Gastrocnemius medialis (tissue), 4 donors: Measurements from ENCODE around the gene ZBTB6. TPM values are rescaled to one million over a fixed set of nuclear protein-coding genes. Genes with fewer than 3 reads are reported as not detected.

Experiments used
- ATAC-seq, 2 donors: fragments of 150-250 bp; one replicate each; pipeline ENCODE4 v1.9.1; 2016
- DNase-seq, 2 donors: peaks; one replicate each; pipeline ENCODE4 v3.0.0-alpha.2; 2019
- H3K27ac ChIP-seq, 4 donors: fragments of 200-600 bp; sonication (generic); 1 replicate in 1 of 4; 2 replicates in 3 of 4; pipeline ENCODE4 v1.5.1; 2016 to 2018; ENCODE audit warnings: mild to moderate bottlenecking in 2 of 4, moderate library complexity in 1 of 4
- H3K27me3 ChIP-seq, 3 donors: fragments of 200-600 bp; sonication (generic) in 2 of 3; 1 replicate in 1 of 3; 2 replicates in 2 of 3; pipeline versions ENCODE4 v1.5.1 to v1.6.0; 2016 to 2019; ENCODE audit warnings: mild to moderate bottlenecking in 1 of 3, moderate library complexity in 1 of 3
- H3K36me3 ChIP-seq, 2 donors: fragments of 200-600 bp; sonication (generic) in 1 of 2; one replicate each; pipeline ENCODE4 v1.5.1; 2017 to 2018
- H3K4me1 ChIP-seq, 2 donors: fragments of 200-600 bp; sonication (generic) in 1 of 2; one replicate each; pipeline ENCODE4 v1.5.1; 2016 to 2017; ENCODE audit warnings: mild to moderate bottlenecking in 2 of 2
- H3K4me3 ChIP-seq, 4 donors: fragments of 200-600 bp; sonication (generic) in 3 of 4; 1 replicate in 1 of 4; 2 replicates in 3 of 4; pipeline ENCODE4 v1.5.1; 2016 to 2019; ENCODE audit warnings: mild to moderate bottlenecking in 2 of 4
- H3K9me3 ChIP-seq, 3 donors: fragments of 200-600 bp; sonication (generic) in 2 of 3; 1 replicate in 1 of 3; 2 replicates in 2 of 3; pipeline ENCODE4 v1.5.1; 2016 to 2019
- CTCF ChIP-seq, 5 experiments: fragments of 450-650 bp in 3 of 5; fragments of 200-600 bp in 2 of 5; sonication (generic) in 2 of 5; IDR thresholded peaks in 4 of 5; conservative IDR thresholded peaks in 1 of 5; 1 replicate in 4 of 5; 2 replicates in 1 of 5; pipeline ENCODE4 v1.5.1; 2016 to 2019; ENCODE audit warnings: antibody characterized with exemption in 5 of 5, mild to moderate bottlenecking in 3 of 5, moderate library complexity in 3 of 5
- POLR2A ChIP-seq, 2 donors: fragments of 450-650 bp; IDR thresholded peaks; one replicate each; pipeline ENCODE4 v1.6.1; 2017; ENCODE audit warnings: antibody characterized with exemption in 2 of 2, mild to moderate bottlenecking in 2 of 2, moderate library complexity in 2 of 2
- in situ Hi-C, 4 donors: fragments of 200-750 bp; cut with MboI; loops; one replicate each; pipeline versions ENCODE4 v1.15.0 to v1.8.0; 2017; ENCODE audit warnings: low sequenced_read_pairs in 4 of 4
- intact Hi-C: fragments of 100-400 bp; cut with DNase I; formaldehyde crosslinking; loops from one replicate; pipeline ENCODE4 v1.15.1; 2023; ENCODE audit warnings: low total_unique reads
- total RNA-seq, 4 donors: library from RNA; depleted of rRNA; stranded (reverse); fragments of >200 nt; gene quantifications; one replicate each; pipeline versions ENCODE4 v1.1.0 to v1.2.3, GENCODE V29; 2016

ZBTB6 gene, protein sequence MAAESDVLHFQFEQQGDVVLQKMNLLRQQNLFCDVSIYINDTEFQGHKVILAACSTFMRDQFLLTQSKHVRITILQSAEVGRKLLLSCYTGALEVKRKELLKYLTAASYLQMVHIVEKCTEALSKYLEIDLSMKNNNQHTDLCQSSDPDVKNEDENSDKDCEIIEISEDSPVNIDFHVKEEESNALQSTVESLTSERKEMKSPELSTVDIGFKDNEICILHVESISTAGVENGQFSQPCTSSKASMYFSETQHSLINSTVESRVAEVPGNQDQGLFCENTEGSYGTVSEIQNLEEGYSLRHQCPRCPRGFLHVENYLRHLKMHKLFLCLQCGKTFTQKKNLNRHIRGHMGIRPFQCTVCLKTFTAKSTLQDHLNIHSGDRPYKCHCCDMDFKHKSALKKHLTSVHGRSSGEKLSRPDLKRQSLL
- 10 to 100 TPM in 2 of 4 donors, 1 to 10 TPM in 2; 4.5 to 12.0 (median 7.8) TPM for total RNA-seq

- peak within 1 kb of the TSS; percentile 74 to 90 (median 83) for H3K27ac ChIP-seq
- H3K9me3 ChIP-seq = no peaks in the 10 kb centered on the region
- in situ Hi-C loops (no loop called here), intact Hi-C loops (loop anchor here (1.0 kb wide), 2 partner anchors 8 to 18 kb away; partner anchors contain the start of genes RC3H2 and ZBTB26)
- H3K27me3 ChIP-seq = no peaks in the 10 kb centered on the region
- peaks cover 13 to 14% of the 10 kb centered on the region in 2 donors for H3K4me1 ChIP-seq
- H3K36me3 ChIP-seq = peaks cover 0 to 14% of the 10 kb centered on the region in 2 donors
- ATAC-seq (peak; percentile 99), DNase-seq (peak; percentile 66 to 73)
- no peak for TF ChIP-seq CTCF (IDR thresholded peaks at IDR 0.05 in 4 of 5, conservative IDR thresholded peaks at IDR 0.05 in 1 of 5)
- peak in 1 of 2 donors; percentile 40 for TF ChIP-seq POLR2A (IDR thresholded peaks at IDR 0.05)
- peak within 1 kb of the TSS; percentile 67 to 99 (median 90) for H3K4me3 ChIP-seq
Measured at GRCh38 chr9:122912964-122913673, at the start of gene ZBTB6. Gene ZBTB6, minus strand, starts transcription at chr9:122913323. Its CDS starts 1,251 bp downstream, at chr9:122912072.

- Histone ChIP-seq H3K27me3 (no peaks in the 10 kb centered on the region), H3K27ac (no peak overlapping the region), H3K4me3 (no peak overlapping the region), H3K4me1 (no peaks in the 10 kb centered on the region), H3K9me3 (no peaks in the 10 kb centered on the region), H3K36me3 (peaks cover 0 to 10% of the 10 kb centered on the region in 2 donors)
- TF ChIP-seq POLR2A (IDR thresholded peaks at IDR 0.05) = no peak
- TF ChIP-seq CTCF (IDR thresholded peaks at IDR 0.05 in 4 of 5, conservative IDR thresholded peaks at IDR 0.05 in 1 of 5) = no peak
- intact Hi-C loops = no loop called here
- ATAC-seq (no peak), DNase-seq (no peak)
- in situ Hi-C loops = no loop called here
Measured at GRCh38 chr9:122961139-122961538, 48.0 kb upstream of the ZBTB6 start.

- Histone ChIP-seq H3K9me3 (no peaks in the 10 kb centered on the region), H3K27ac (no peak overlapping the region), H3K27me3 (no peaks in the 10 kb centered on the region), H3K36me3 (no peaks in the 10 kb centered on the region), H3K4me1 (peaks cover under 1 to 12% of the 10 kb centered on the region in 2 donors), H3K4me3 (no peak overlapping the region)
- in situ Hi-C loops (no loop called here), intact Hi-C loops (no loop called here)
- TF ChIP-seq POLR2A (IDR thresholded peaks at IDR 0.05) (no peak), CTCF (IDR thresholded peaks at IDR 0.05 in 4 of 5, conservative IDR thresholded peaks at IDR 0.05 in 1 of 5) (no peak)
- DNase-seq (no peak), ATAC-seq (no peak)
Measured at GRCh38 chr9:122955961-122956360, 42.8 kb upstream of the ZBTB6 start.

- in situ Hi-C loops (no loop called here), intact Hi-C loops (no loop called here)
- TF ChIP-seq POLR2A (IDR thresholded peaks at IDR 0.05) = no peak
- TF ChIP-seq CTCF (IDR thresholded peaks at IDR 0.05 in 4 of 5, conservative IDR thresholded peaks at IDR 0.05 in 1 of 5) = no peak
- Histone ChIP-seq H3K27ac (no peak overlapping the region), H3K27me3 (no peaks in the 10 kb centered on the region), H3K4me1 (peaks cover 3 to 12% of the 10 kb centered on the region in 2 donors), H3K9me3 (no peaks in the 10 kb centered on the region), H3K4me3 (no peak overlapping the region), H3K36me3 (no peaks in the 10 kb centered on the region)
- ATAC-seq (no peak), DNase-seq (no peak)
Measured at GRCh38 chr9:122954253-122954691, 41.1 kb upstream of the ZBTB6 start.
